ENCODE measurements around the gene GHRH.

The GHRH gene

GRCh38 chr20:37263686-37264085 lies 2.1 kb upstream of the GHRH start:
- no peaks in the 10 kb centered on the region for H3K27me3 ChIP-seq (ENCODE audit: control insufficient read depth in 1 of 2, insufficient read depth in 2 of 2, low read length in 2 of 2)
- H3K9me3 ChIP-seq (ENCODE audit: control insufficient read depth in 1 of 2, low read length in 2 of 2) = no peaks in the 10 kb centered on the region
- H3K4me1 ChIP-seq (ENCODE audit: control insufficient read depth in 1 of 2, insufficient read depth in 2 of 2, low read length in 2 of 2) = peaks cover 0 to 6% of the 10 kb centered on the region in 2 donors
- no peak overlapping the region for H3K4me3 ChIP-seq (ENCODE audit: low read depth in 1 of 2, low read length in 2 of 2)
- H3K27ac ChIP-seq (ENCODE audit: low read depth, low read length) = no peak overlapping the region
- no peaks in the 10 kb centered on the region for H3K36me3 ChIP-seq (ENCODE audit: control insufficient read depth in 1 of 2, insufficient read depth in 2 of 2, low read length in 2 of 2)
- no peak overlapping the region for H3K9ac ChIP-seq (ENCODE audit: low read depth in 1 of 2, low read length in 2 of 2)

- Histone ChIP-seq H3K27ac (ENCODE audit: low read depth, low read length) (no peak overlapping the region), H3K36me3 (ENCODE audit: control insufficient read depth in 1 of 2, insufficient read depth in 2 of 2, low read length in 2 of 2) (no peaks in the 10 kb centered on the region), H3K4me1 (ENCODE audit: control insufficient read depth in 1 of 2, insufficient read depth in 2 of 2, low read length in 2 of 2) (peaks cover 0 to 6% of the 10 kb centered on the region in 2 donors), H3K4me3 (ENCODE audit: low read depth in 1 of 2, low read length in 2 of 2) (no peak overlapping the region), H3K9ac (ENCODE audit: low read depth in 1 of 2, low read length in 2 of 2) (no peak overlapping the region), H3K27me3 (ENCODE audit: control insufficient read depth in 1 of 2, insufficient read depth in 2 of 2, low read length in 2 of 2) (no peaks in the 10 kb centered on the region), H3K9me3 (ENCODE audit: control insufficient read depth in 1 of 2, low read length in 2 of 2) (no peaks in the 10 kb centered on the region)
Observed at GRCh38 chr20:37262505-37262904, 891 bp upstream of the GHRH start.

- no peak overlapping the region for H3K27ac ChIP-seq (ENCODE audit: low read depth, low read length)
- no peak overlapping the region for H3K4me3 ChIP-seq (ENCODE audit: low read depth in 1 of 2, low read length in 2 of 2)
- H3K4me1 ChIP-seq (ENCODE audit: control insufficient read depth in 1 of 2, insufficient read depth in 2 of 2, low read length in 2 of 2) = peaks cover 0 to 6% of the 10 kb centered on the region in 2 donors
- H3K9ac ChIP-seq (ENCODE audit: low read depth in 1 of 2, low read length in 2 of 2) = no peak overlapping the region
- H3K27me3 ChIP-seq (ENCODE audit: control insufficient read depth in 1 of 2, insufficient read depth in 2 of 2, low read length in 2 of 2) = no peaks in the 10 kb centered on the region
- H3K36me3 ChIP-seq (ENCODE audit: control insufficient read depth in 1 of 2, insufficient read depth in 2 of 2, low read length in 2 of 2) = no peaks in the 10 kb centered on the region
- no peaks in the 10 kb centered on the region for H3K9me3 ChIP-seq (ENCODE audit: control insufficient read depth in 1 of 2, low read length in 2 of 2)
Observed at GRCh38 chr20:37260923-37261322, 691 bp downstream of the GHRH start.

- Histone ChIP-seq H3K9ac (ENCODE audit: low read depth in 1 of 2, low read length in 2 of 2) (no peak overlapping the region), H3K27me3 (ENCODE audit: control insufficient read depth in 1 of 2, insufficient read depth in 2 of 2, low read length in 2 of 2) (no peaks in the 10 kb centered on the region), H3K9me3 (ENCODE audit: control insufficient read depth in 1 of 2, low read length in 2 of 2) (no peaks in the 10 kb centered on the region), H3K27ac (ENCODE audit: low read depth, low read length) (no peak overlapping the region), H3K36me3 (ENCODE audit: control insufficient read depth in 1 of 2, insufficient read depth in 2 of 2, low read length in 2 of 2) (no peaks in the 10 kb centered on the region), H3K4me1 (ENCODE audit: control insufficient read depth in 1 of 2, insufficient read depth in 2 of 2, low read length in 2 of 2) (peaks cover 0 to 6% of the 10 kb centered on the region in 2 donors), H3K4me3 (ENCODE audit: low read depth in 1 of 2, low read length in 2 of 2) (no peak overlapping the region)
Observed at GRCh38 chr20:37259865-37260264, 1.7 kb downstream of the GHRH start.

GRCh38 chr20:37259031-37259430 lies 2.6 kb downstream of the GHRH start:
- Histone ChIP-seq H3K9me3 (ENCODE audit: control insufficient read depth in 1 of 2, low read length in 2 of 2) (peaks cover 0 to 2% of the 10 kb centered on the region in 2 donors), H3K4me1 (ENCODE audit: control insufficient read depth in 1 of 2, insufficient read depth in 2 of 2, low read length in 2 of 2) (peaks cover 0 to 6% of the 10 kb centered on the region in 2 donors), H3K27ac (ENCODE audit: low read depth, low read length) (no peak overlapping the region), H3K4me3 (ENCODE audit: low read depth in 1 of 2, low read length in 2 of 2) (no peak overlapping the region), H3K36me3 (ENCODE audit: control insufficient read depth in 1 of 2, insufficient read depth in 2 of 2, low read length in 2 of 2) (no peaks in the 10 kb centered on the region), H3K27me3 (ENCODE audit: control insufficient read depth in 1 of 2, insufficient read depth in 2 of 2, low read length in 2 of 2) (no peaks in the 10 kb centered on the region), H3K9ac (ENCODE audit: low read depth in 1 of 2, low read length in 2 of 2) (no peak overlapping the region)

GRCh38 chr20:37257988-37258387 lies 3.6 kb downstream of the GHRH start:
- Histone ChIP-seq H3K36me3 (ENCODE audit: control insufficient read depth in 1 of 2, insufficient read depth in 2 of 2, low read length in 2 of 2) (no peaks in the 10 kb centered on the region), H3K27me3 (ENCODE audit: control insufficient read depth in 1 of 2, insufficient read depth in 2 of 2, low read length in 2 of 2) (no peaks in the 10 kb centered on the region), H3K9ac (ENCODE audit: low read depth in 1 of 2, low read length in 2 of 2) (no peak overlapping the region), H3K4me1 (ENCODE audit: control insufficient read depth in 1 of 2, insufficient read depth in 2 of 2, low read length in 2 of 2) (peaks cover 0 to 6% of the 10 kb centered on the region in 2 donors), H3K4me3 (ENCODE audit: low read depth in 1 of 2, low read length in 2 of 2) (no peak overlapping the region), H3K9me3 (ENCODE audit: control insufficient read depth in 1 of 2, low read length in 2 of 2) (peaks cover 0 to 2% of the 10 kb centered on the region in 2 donors), H3K27ac (ENCODE audit: low read depth, low read length) (no peak overlapping the region)

GRCh38 chr20:37257530-37257929 lies 4.1 kb downstream of the GHRH start:
- Histone ChIP-seq H3K27ac (ENCODE audit: low read depth, low read length) (no peak overlapping the region), H3K4me3 (ENCODE audit: low read depth in 1 of 2, low read length in 2 of 2) (no peak overlapping the region), H3K9me3 (ENCODE audit: control insufficient read depth in 1 of 2, low read length in 2 of 2) (peaks cover 0 to 2% of the 10 kb centered on the region in 2 donors), H3K27me3 (ENCODE audit: control insufficient read depth in 1 of 2, insufficient read depth in 2 of 2, low read length in 2 of 2) (no peaks in the 10 kb centered on the region), H3K4me1 (ENCODE audit: control insufficient read depth in 1 of 2, insufficient read depth in 2 of 2, low read length in 2 of 2) (peaks cover 0 to 6% of the 10 kb centered on the region in 2 donors), H3K36me3 (ENCODE audit: control insufficient read depth in 1 of 2, insufficient read depth in 2 of 2, low read length in 2 of 2) (no peaks in the 10 kb centered on the region), H3K9ac (ENCODE audit: low read depth in 1 of 2, low read length in 2 of 2) (no peak overlapping the region)

- Histone ChIP-seq H3K9ac (ENCODE audit: low read depth in 1 of 2, low read length in 2 of 2) (no peak overlapping the region), H3K4me1 (ENCODE audit: control insufficient read depth in 1 of 2, insufficient read depth in 2 of 2, low read length in 2 of 2) (peaks cover 0 to 6% of the 10 kb centered on the region in 2 donors), H3K36me3 (ENCODE audit: control insufficient read depth in 1 of 2, insufficient read depth in 2 of 2, low read length in 2 of 2) (no peaks in the 10 kb centered on the region), H3K4me3 (ENCODE audit: low read depth in 1 of 2, low read length in 2 of 2) (no peak overlapping the region), H3K27me3 (ENCODE audit: control insufficient read depth in 1 of 2, insufficient read depth in 2 of 2, low read length in 2 of 2) (no peaks in the 10 kb centered on the region), H3K9me3 (ENCODE audit: control insufficient read depth in 1 of 2, low read length in 2 of 2) (peaks cover 0 to 2% of the 10 kb centered on the region in 2 donors), H3K27ac (ENCODE audit: low read depth, low read length) (no peak overlapping the region)
Observed at GRCh38 chr20:37256286-37256685, 5.3 kb downstream of the GHRH start.

GRCh38 chr20:37254114-37254878 lies 7.3 kb downstream of the GHRH start:
- no peaks in the 10 kb centered on the region for H3K4me1 ChIP-seq (ENCODE audit: control insufficient read depth in 1 of 2, insufficient read depth in 2 of 2, low read length in 2 of 2)
- H3K9ac ChIP-seq (ENCODE audit: low read depth in 1 of 2, low read length in 2 of 2) = no peak overlapping the region
- peaks cover 0 to 2% of the 10 kb centered on the region in 2 donors for H3K9me3 ChIP-seq (ENCODE audit: control insufficient read depth in 1 of 2, low read length in 2 of 2)
- H3K4me3 ChIP-seq (ENCODE audit: low read depth in 1 of 2, low read length in 2 of 2) = no peak overlapping the region
- no peaks in the 10 kb centered on the region for H3K27me3 ChIP-seq (ENCODE audit: control insufficient read depth in 1 of 2, insufficient read depth in 2 of 2, low read length in 2 of 2)
- H3K36me3 ChIP-seq (ENCODE audit: control insufficient read depth in 1 of 2, insufficient read depth in 2 of 2, low read length in 2 of 2) = no peaks in the 10 kb centered on the region
- H3K27ac ChIP-seq (ENCODE audit: low read depth, low read length) = no peak overlapping the region

- Histone ChIP-seq H3K27me3 (ENCODE audit: control insufficient read depth in 1 of 2, insufficient read depth in 2 of 2, low read length in 2 of 2) (no peaks in the 10 kb centered on the region), H3K4me3 (ENCODE audit: low read depth in 1 of 2, low read length in 2 of 2) (no peak overlapping the region), H3K9ac (ENCODE audit: low read depth in 1 of 2, low read length in 2 of 2) (no peak overlapping the region), H3K27ac (ENCODE audit: low read depth, low read length) (no peak overlapping the region), H3K36me3 (ENCODE audit: control insufficient read depth in 1 of 2, insufficient read depth in 2 of 2, low read length in 2 of 2) (no peaks in the 10 kb centered on the region), H3K4me1 (ENCODE audit: control insufficient read depth in 1 of 2, insufficient read depth in 2 of 2, low read length in 2 of 2) (no peaks in the 10 kb centered on the region), H3K9me3 (ENCODE audit: control insufficient read depth in 1 of 2, low read length in 2 of 2) (peaks cover 0 to 2% of the 10 kb centered on the region in 2 donors)
Observed at GRCh38 chr20:37253087-37253486, 8.5 kb downstream of the GHRH start.
